Measurements from ENCODE around the gene ANKRD36C. TPM values are rescaled to one million over a fixed set of nuclear protein-coding genes. Genes with fewer than 3 reads are reported as not detected.
A peak's percentile ranks its signal among the peaks of the same experiment; 100 is the strongest.
"Not testable (repeated sequence)": the region's sequence is repeated elsewhere in the genome, so short reads cannot be mapped to it uniquely, and the experiment has no call there.

ANKRD36C gene
- total and polyA plus RNA-seq, 4 donors: 0.27 to 13.4 (median 9.3) TPM

- H3K4me1 ChIP-seq (ENCODE audit: control insufficient read depth in 4 of 4, insufficient read depth in 4 of 4, low read length in 3 of 4); H3K9ac ChIP-seq (ENCODE audit: low read depth in 1 of 2, low read length in 2 of 2); H3K4me3 ChIP-seq (ENCODE audit: low read depth in 1 of 3, low read length in 3 of 3); H3K9me3 ChIP-seq (ENCODE audit: control insufficient read depth in 4 of 4, low read length in 3 of 4); H3K36me3 ChIP-seq (ENCODE audit: control insufficient read depth in 4 of 4, insufficient read depth in 3 of 4, low read depth in 1 of 4, low read length in 3 of 4); H3K27ac ChIP-seq (ENCODE audit: low read depth in 1 of 2, low read length in 2 of 2); H3K27me3 ChIP-seq (ENCODE audit: control insufficient read depth in 4 of 4, insufficient read depth in 4 of 4, low read length in 3 of 4): not testable (repeated sequence)
- TF ChIP-seq RAD21 (IDR thresholded peaks at IDR 0.05) (peak; percentile 83 to 87), CTCF (IDR thresholded peaks at IDR 0.05; ENCODE audit: low read depth, low read length, missing input control) (peak; percentile 69)
- DNase-seq (ENCODE audit: low spot score): peak; percentile 80
- WGBS: 71% methylated on average over 15 of the region's 19 CpGs
Measured at GRCh38 chr2:96022701-96023447, 31.2 kb upstream of the ANKRD36C start.

DNA sequence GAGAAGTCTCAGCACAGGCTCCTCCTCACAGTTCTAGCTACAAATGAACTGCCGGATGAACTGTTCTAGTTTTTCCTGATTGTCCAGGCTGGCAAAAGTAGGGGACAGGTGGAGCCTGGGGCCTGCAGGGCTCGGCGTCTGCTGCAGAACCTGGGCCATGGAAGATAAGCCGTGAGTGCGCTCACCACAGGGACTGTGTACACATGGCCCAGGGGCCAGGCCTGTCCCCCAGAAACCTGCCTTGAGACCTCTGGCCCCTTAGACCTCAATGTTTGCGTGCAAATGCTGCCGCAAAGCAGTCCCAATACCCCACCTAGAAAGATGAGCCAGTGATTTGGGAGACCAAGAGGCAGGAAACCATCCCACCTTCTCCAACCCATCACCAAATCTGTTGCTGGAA is 30.5 kb upstream of the ANKRD36C start:
- not testable (repeated sequence) for H3K36me3 ChIP-seq (ENCODE audit: control insufficient read depth in 4 of 4, insufficient read depth in 3 of 4, low read depth in 1 of 4, low read length in 3 of 4); H3K4me3 ChIP-seq (ENCODE audit: low read depth in 1 of 3, low read length in 3 of 3); H3K4me1 ChIP-seq (ENCODE audit: control insufficient read depth in 4 of 4, insufficient read depth in 4 of 4, low read length in 3 of 4); H3K27ac ChIP-seq (ENCODE audit: low read depth in 1 of 2, low read length in 2 of 2); DNase-seq (ENCODE audit: low spot score); H3K9me3 ChIP-seq (ENCODE audit: control insufficient read depth in 4 of 4, low read length in 3 of 4); H3K27me3 ChIP-seq (ENCODE audit: control insufficient read depth in 4 of 4, insufficient read depth in 4 of 4, low read length in 3 of 4); H3K9ac ChIP-seq (ENCODE audit: low read depth in 1 of 2, low read length in 2 of 2)
- WGBS: 95% methylated on average over 7 of the region's 7 CpGs

GRCh38 chr2:96021142-96021541 is 29.5 kb upstream of the ANKRD36C start:
- WGBS: 93% methylated on average over 4 of the region's 4 CpGs
- not testable (repeated sequence) for H3K4me1 ChIP-seq (ENCODE audit: control insufficient read depth in 4 of 4, insufficient read depth in 4 of 4, low read length in 3 of 4); DNase-seq (ENCODE audit: low spot score); H3K36me3 ChIP-seq (ENCODE audit: control insufficient read depth in 4 of 4, insufficient read depth in 3 of 4, low read depth in 1 of 4, low read length in 3 of 4); H3K9ac ChIP-seq (ENCODE audit: low read depth in 1 of 2, low read length in 2 of 2); H3K9me3 ChIP-seq (ENCODE audit: control insufficient read depth in 4 of 4, low read length in 3 of 4); H3K27me3 ChIP-seq (ENCODE audit: control insufficient read depth in 4 of 4, insufficient read depth in 4 of 4, low read length in 3 of 4); H3K4me3 ChIP-seq (ENCODE audit: low read depth in 1 of 3, low read length in 3 of 3); H3K27ac ChIP-seq (ENCODE audit: low read depth in 1 of 2, low read length in 2 of 2)

GRCh38 chr2:96019909-96020590 is 28.4 kb upstream of the ANKRD36C start:
- WGBS: 92% methylated on average over 3 of the region's 9 CpGs
- H3K27me3 ChIP-seq (ENCODE audit: control insufficient read depth in 4 of 4, insufficient read depth in 4 of 4, low read length in 3 of 4); H3K9ac ChIP-seq (ENCODE audit: low read depth in 1 of 2, low read length in 2 of 2); H3K36me3 ChIP-seq (ENCODE audit: control insufficient read depth in 4 of 4, insufficient read depth in 3 of 4, low read depth in 1 of 4, low read length in 3 of 4); H3K9me3 ChIP-seq (ENCODE audit: control insufficient read depth in 4 of 4, low read length in 3 of 4); H3K4me3 ChIP-seq (ENCODE audit: low read depth in 1 of 3, low read length in 3 of 3); H3K27ac ChIP-seq (ENCODE audit: low read depth in 1 of 2, low read length in 2 of 2); H3K4me1 ChIP-seq (ENCODE audit: control insufficient read depth in 4 of 4, insufficient read depth in 4 of 4, low read length in 3 of 4); DNase-seq (ENCODE audit: low spot score): not testable (repeated sequence)

DNA sequence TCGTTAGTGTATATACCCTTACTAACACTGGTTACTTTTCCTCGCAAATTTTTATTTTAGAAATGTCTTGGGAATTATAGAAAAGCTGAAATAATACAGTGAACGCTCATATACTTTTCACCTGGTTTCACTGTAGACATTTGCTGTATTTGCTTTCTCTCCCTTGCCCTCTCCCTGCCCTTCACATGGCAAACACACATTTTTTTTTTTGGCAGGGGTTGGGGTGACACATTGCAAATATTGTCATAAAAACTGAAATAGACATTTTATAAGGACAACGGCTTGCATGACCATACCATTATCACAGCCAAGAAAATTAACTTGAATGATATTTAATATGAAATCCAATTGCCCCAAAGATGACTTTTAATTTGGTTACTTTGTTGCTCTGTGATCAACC is 24.7 kb upstream of the ANKRD36C start:
- not testable (repeated sequence) for H3K27me3 ChIP-seq (ENCODE audit: control insufficient read depth in 4 of 4, insufficient read depth in 4 of 4, low read length in 3 of 4); H3K36me3 ChIP-seq (ENCODE audit: control insufficient read depth in 4 of 4, insufficient read depth in 3 of 4, low read depth in 1 of 4, low read length in 3 of 4); H3K27ac ChIP-seq (ENCODE audit: low read depth in 1 of 2, low read length in 2 of 2); DNase-seq (ENCODE audit: low spot score); H3K9ac ChIP-seq (ENCODE audit: low read depth in 1 of 2, low read length in 2 of 2); H3K9me3 ChIP-seq (ENCODE audit: control insufficient read depth in 4 of 4, low read length in 3 of 4); H3K4me1 ChIP-seq (ENCODE audit: control insufficient read depth in 4 of 4, insufficient read depth in 4 of 4, low read length in 3 of 4); H3K4me3 ChIP-seq (ENCODE audit: low read depth in 1 of 3, low read length in 3 of 3)
- 56% methylated on average over 3 of the region's 4 CpGs for WGBS

GRCh38 chr2:96012792-96013264 is 21.2 kb upstream of the ANKRD36C start:
- H3K9ac ChIP-seq (ENCODE audit: low read depth in 1 of 2, low read length in 2 of 2); H3K4me3 ChIP-seq (ENCODE audit: low read depth in 1 of 3, low read length in 3 of 3); H3K9me3 ChIP-seq (ENCODE audit: control insufficient read depth in 4 of 4, low read length in 3 of 4); H3K27ac ChIP-seq (ENCODE audit: low read depth in 1 of 2, low read length in 2 of 2); DNase-seq (ENCODE audit: low spot score); H3K27me3 ChIP-seq (ENCODE audit: control insufficient read depth in 4 of 4, insufficient read depth in 4 of 4, low read length in 3 of 4); H3K36me3 ChIP-seq (ENCODE audit: control insufficient read depth in 4 of 4, insufficient read depth in 3 of 4, low read depth in 1 of 4, low read length in 3 of 4); H3K4me1 ChIP-seq (ENCODE audit: control insufficient read depth in 4 of 4, insufficient read depth in 4 of 4, low read length in 3 of 4): not testable (repeated sequence)
- WGBS: 90% methylated on average over 1 of the region's 1 CpG

DNA sequence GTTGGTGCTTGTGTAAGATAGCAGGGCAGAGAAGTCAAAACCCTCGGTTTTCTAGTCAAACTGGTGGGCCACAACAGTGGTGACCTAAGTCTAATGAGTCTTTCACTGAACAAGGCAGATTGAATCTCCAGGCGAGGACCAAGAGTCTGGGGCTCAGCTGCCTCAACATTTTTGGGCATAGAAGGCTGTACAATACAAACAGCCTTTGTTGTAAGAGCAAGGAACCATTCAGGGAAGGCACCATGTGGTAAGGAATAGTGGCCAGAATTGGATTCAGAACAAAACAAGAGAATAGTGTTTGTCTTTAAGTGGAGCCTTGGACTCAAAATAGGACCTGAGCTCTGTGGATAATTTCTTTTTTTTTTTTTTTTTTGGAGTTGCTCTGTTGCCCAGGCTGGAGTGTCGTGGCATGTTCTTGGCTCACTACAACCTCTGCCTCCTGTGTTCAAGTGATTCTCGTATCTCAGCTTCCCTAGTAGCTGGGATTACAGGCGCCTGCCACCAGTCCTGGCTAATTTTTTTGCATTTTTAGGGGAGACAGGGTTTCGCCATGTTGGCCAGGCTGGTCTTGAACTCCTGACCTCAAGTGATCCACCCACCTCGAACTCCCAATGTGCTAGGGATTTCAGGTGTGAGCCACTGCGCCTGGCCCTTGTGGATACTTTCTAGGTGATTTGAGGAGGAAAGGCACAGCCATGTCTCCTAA is 20.6 kb upstream of the ANKRD36C start:
- H3K4me3 ChIP-seq (ENCODE audit: low read depth in 1 of 3, low read length in 3 of 3): not testable (repeated sequence)

More for the DNA sequence above, 20.6 kb upstream of the ANKRD36C start:
- not testable (repeated sequence) for H3K36me3 ChIP-seq (ENCODE audit: control insufficient read depth in 4 of 4, insufficient read depth in 3 of 4, low read depth in 1 of 4, low read length in 3 of 4); H3K4me1 ChIP-seq (ENCODE audit: control insufficient read depth in 4 of 4, insufficient read depth in 4 of 4, low read length in 3 of 4); H3K27me3 ChIP-seq (ENCODE audit: control insufficient read depth in 4 of 4, insufficient read depth in 4 of 4, low read length in 3 of 4); DNase-seq (ENCODE audit: low spot score); H3K9ac ChIP-seq (ENCODE audit: low read depth in 1 of 2, low read length in 2 of 2); H3K27ac ChIP-seq (ENCODE audit: low read depth in 1 of 2, low read length in 2 of 2); H3K9me3 ChIP-seq (ENCODE audit: control insufficient read depth in 4 of 4, low read length in 3 of 4)
- WGBS: 95% methylated on average over 8 of the region's 8 CpGs
